Esophagus muscularis mucosa (tissue), 4 donors: ENCODE data around the gene SERPINB1. TPM values are rescaled to one million over a fixed set of nuclear protein-coding genes. Genes with fewer than 3 reads are reported as not detected.

Experiments
- DNase-seq: peaks from one replicate; pipeline ENCODE4 v3.0.0-alpha.2; 2017; ENCODE audit errors: extremely low spot score
- H3K27ac ChIP-seq, 4 donors: fragments of 200-600 bp; sonication (generic); replicated peaks in 1 of 4; 1 replicate in 3 of 4; 2 replicates in 1 of 4; pipeline ENCODE4 v1.5.1; 2016 to 2019; ENCODE audit warnings: mild to moderate bottlenecking in 1 of 4
- H3K27me3 ChIP-seq, 4 donors: fragments of 200-600 bp; sonication (generic); one replicate each; pipeline versions ENCODE4 v1.5.1 to v1.6.0; 2016 to 2019
- H3K36me3 ChIP-seq, 4 donors: fragments of 200-600 bp; sonication (generic); one replicate each; pipeline ENCODE4 v1.5.1; 2016 to 2019
- H3K4me1 ChIP-seq, 4 donors: fragments of 200-600 bp; sonication (generic); one replicate each; pipeline ENCODE4 v1.5.1; 2016 to 2019
- H3K4me3 ChIP-seq, 4 donors: fragments of 200-600 bp; sonication (generic); 1 replicate in 2 of 4; 2 replicates in 2 of 4; pipeline ENCODE4 v1.5.1; 2016 to 2019; ENCODE audit warnings: mild to moderate bottlenecking in 4 of 4, moderate library complexity in 1 of 4
- H3K9me3 ChIP-seq, 4 donors: fragments of 200-600 bp; sonication (generic); 1 replicate in 3 of 4; 2 replicates in 1 of 4; pipeline ENCODE4 v1.5.1; 2016 to 2019
- EP300 ChIP-seq: sonication (generic); formaldehyde crosslinking; IDR thresholded peaks from one replicate; pipeline ENCODE4 v1.6.1; 2017; ENCODE audit warnings: antibody characterized with exemption
- POLR2A ChIP-seq: fragments of 450-650 bp; IDR thresholded peaks from one replicate; pipeline ENCODE4 v1.6.1; 2017; ENCODE audit warnings: antibody characterized with exemption, moderate library complexity, mild to moderate bottlenecking, low read depth
- POLR2AphosphoS5 ChIP-seq, 2 donors: sonication (generic); formaldehyde crosslinking; IDR thresholded peaks; one replicate each; pipeline ENCODE4 v1.6.1; 2017; ENCODE audit warnings: antibody characterized with exemption in 2 of 2
- WGBS: methylation state at CpG from one replicate; pipeline ENCODE4 v1.1.5; 2018; 5-methylcytosine and 5-hydroxymethylcytosine counted together
- intact Hi-C: fragments of 100-400 bp; cut with DNase I; formaldehyde crosslinking; loops from one replicate; pipeline ENCODE4 v1.15.1; 2023
- total RNA-seq, 4 donors: library from RNA; depleted of rRNA; stranded (reverse); fragments of >200 nt; gene quantifications; one replicate each; pipeline versions ENCODE4 v1.1.0 to v1.2.1, GENCODE V29; 2016
- TF ChIP-seq, protein P1 (sequence below), 3 experiments: fragments of 200-600 bp in 2 of 3; fragments of 450-650 bp in 1 of 3; sonication (generic) in 2 of 3; IDR thresholded peaks; one replicate each; pipeline ENCODE4 v1.5.1; 2017 to 2019; ENCODE audit warnings: antibody characterized with exemption in 3 of 3, mild to moderate bottlenecking in 2 of 3, moderate library complexity in 1 of 3

Gene SERPINB1
- total RNA-seq, 4 donors from 2014 or later, result 23.3 to 123 (median 29.9) TPM

- Histone ChIP-seq H3K36me3 (no peaks in the 10 kb centered on the region), H3K4me3 (no peak overlapping the region), H3K27me3 (no peaks in the 10 kb centered on the region), H3K27ac (no peak overlapping the region), H3K9me3 (no peaks in the 10 kb centered on the region), H3K4me1 (peaks cover 17 to 22% (median 18%) of the 10 kb centered on the region in 4 donors)
- DNase-seq, result no peak
- intact Hi-C loops, result loop anchor here (5.0 kb wide), 2 partner anchors 63 to 203 kb away; no protein-coding TSS in a partner anchor
- WGBS, result 87% methylated on average over 10 of the region's 10 CpGs
- TF ChIP-seq, protein P1, sequence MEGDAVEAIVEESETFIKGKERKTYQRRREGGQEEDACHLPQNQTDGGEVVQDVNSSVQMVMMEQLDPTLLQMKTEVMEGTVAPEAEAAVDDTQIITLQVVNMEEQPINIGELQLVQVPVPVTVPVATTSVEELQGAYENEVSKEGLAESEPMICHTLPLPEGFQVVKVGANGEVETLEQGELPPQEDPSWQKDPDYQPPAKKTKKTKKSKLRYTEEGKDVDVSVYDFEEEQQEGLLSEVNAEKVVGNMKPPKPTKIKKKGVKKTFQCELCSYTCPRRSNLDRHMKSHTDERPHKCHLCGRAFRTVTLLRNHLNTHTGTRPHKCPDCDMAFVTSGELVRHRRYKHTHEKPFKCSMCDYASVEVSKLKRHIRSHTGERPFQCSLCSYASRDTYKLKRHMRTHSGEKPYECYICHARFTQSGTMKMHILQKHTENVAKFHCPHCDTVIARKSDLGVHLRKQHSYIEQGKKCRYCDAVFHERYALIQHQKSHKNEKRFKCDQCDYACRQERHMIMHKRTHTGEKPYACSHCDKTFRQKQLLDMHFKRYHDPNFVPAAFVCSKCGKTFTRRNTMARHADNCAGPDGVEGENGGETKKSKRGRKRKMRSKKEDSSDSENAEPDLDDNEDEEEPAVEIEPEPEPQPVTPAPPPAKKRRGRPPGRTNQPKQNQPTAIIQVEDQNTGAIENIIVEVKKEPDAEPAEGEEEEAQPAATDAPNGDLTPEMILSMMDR (IDR thresholded peaks at IDR 0.05), result no peak
- no peak for TF ChIP-seq POLR2AphosphoS5 (IDR thresholded peaks at IDR 0.05)
- TF ChIP-seq POLR2A, result no peak
- TF ChIP-seq EP300, result no peak
Measured at GRCh38 chr6:2848851-2849250, 7.2 kb upstream of the SERPINB1 start.

DNA sequence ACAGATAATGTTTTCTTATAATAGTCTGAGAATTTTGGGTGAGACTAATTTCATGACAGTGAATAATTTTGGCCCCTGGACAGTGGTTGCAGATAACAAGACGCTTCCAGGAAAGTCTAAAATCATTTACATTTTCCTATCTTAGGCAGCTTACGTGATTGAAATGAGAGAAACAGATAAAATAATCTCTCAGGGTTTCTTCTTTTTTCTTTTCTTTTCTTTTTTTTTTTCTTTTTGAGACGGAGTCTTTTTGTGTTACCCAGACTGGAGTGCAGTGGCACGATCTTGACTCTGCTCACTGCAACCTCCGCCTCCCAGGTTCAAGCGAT, 4.2 kb upstream of the SERPINB1 start:
- intact Hi-C loops, result loop anchor here (2.0 to 5.0 kb wide), 3 partner anchors 66 to 206 kb away; no protein-coding TSS in a partner anchor

GRCh38 chr6:2844008-2844407, 2.3 kb upstream of the SERPINB1 start:
- Histone ChIP-seq H3K27me3 (no peaks in the 10 kb centered on the region), H3K9me3 (no peaks in the 10 kb centered on the region), H3K27ac (peak overlapping the region in 1 of 4 donors; percentile 97), H3K4me3 (no peak overlapping the region), H3K4me1 (peaks cover 42 to 59% (median 53%) of the 10 kb centered on the region in 4 donors), H3K36me3 (peaks cover 0 to 6% (median 3%) of the 10 kb centered on the region in 4 donors)
- no peak for DNase-seq
- intact Hi-C loops, result loop anchor here (5.0 kb wide), 1 partner anchor 143 kb away; no protein-coding TSS in a partner anchor
- TF ChIP-seq POLR2A, result no peak
- TF ChIP-seq EP300, result no peak
- TF ChIP-seq, protein P1 (IDR thresholded peaks at IDR 0.05), result no peak
- TF ChIP-seq POLR2AphosphoS5 (IDR thresholded peaks at IDR 0.05), result no peak

More for the DNA sequence above, 4.2 kb upstream of the SERPINB1 start:
- peaks cover 33 to 41% (median 34%) of the 10 kb centered on the region in 4 donors for H3K4me1 ChIP-seq
- H3K9me3 ChIP-seq, result no peaks in the 10 kb centered on the region
- peak overlapping the region in 2 of 4 donors; percentile 25 to 26 for H3K4me3 ChIP-seq
- TF ChIP-seq POLR2AphosphoS5 (IDR thresholded peaks at IDR 0.05), result no peak
- no peak for TF ChIP-seq POLR2A
- peak overlapping the region; percentile 78 to 83 (median 80) for H3K27ac ChIP-seq
- no peak for DNase-seq
- H3K36me3 ChIP-seq, result no peaks in the 10 kb centered on the region
- H3K27me3 ChIP-seq, result no peaks in the 10 kb centered on the region
- 63% methylated on average over 6 of the region's 6 CpGs for WGBS

GRCh38 chr6:2843138-2843740, 1.6 kb upstream of the SERPINB1 start:
- H3K4me1 ChIP-seq, result peaks cover 42 to 59% (median 56%) of the 10 kb centered on the region in 4 donors
- peak overlapping the region; percentile 95 to 97 (median 95) for H3K27ac ChIP-seq

GRCh38 chr6:2842139-2842552, 483 bp upstream of the SERPINB1 start:
- H3K27me3 ChIP-seq, result no peaks in the 10 kb centered on the region
- peak; percentile 77 for DNase-seq
- peak overlapping the region; percentile 95 to 97 (median 95) for H3K27ac ChIP-seq
- H3K4me3 ChIP-seq, result peak overlapping the region; percentile 64 to 75 (median 71)
- intact Hi-C loops, result loop anchor here (5.0 kb wide), 1 partner anchor 145 kb away; no protein-coding TSS in a partner anchor
- H3K36me3 ChIP-seq, result peaks cover 13 to 20% (median 15%) of the 10 kb centered on the region in 4 donors
- WGBS, result 95% methylated on average over 2 of the region's 2 CpGs
- no peak for TF ChIP-seq POLR2AphosphoS5 (IDR thresholded peaks at IDR 0.05)
- TF ChIP-seq POLR2A, result no peak
- TF ChIP-seq, protein P1 (IDR thresholded peaks at IDR 0.05), result no peak
- no peak for TF ChIP-seq EP300
- no peaks in the 10 kb centered on the region for H3K9me3 ChIP-seq
- H3K4me1 ChIP-seq, result peaks cover 42 to 58% (median 56%) of the 10 kb centered on the region in 4 donors

More at GRCh38 chr6:2843138-2843740, 1.6 kb upstream of the SERPINB1 start:
- no peaks in the 10 kb centered on the region for H3K27me3 ChIP-seq
- H3K36me3 ChIP-seq, result peaks cover 2 to 9% (median 6%) of the 10 kb centered on the region in 4 donors
- no peak overlapping the region for H3K4me3 ChIP-seq
- intact Hi-C loops, result loop anchor here (5.0 kb wide), 1 partner anchor 144 kb away; no protein-coding TSS in a partner anchor
- WGBS, result 25% methylated on average over 2 of the region's 2 CpGs
- TF ChIP-seq EP300 (no peak), POLR2AphosphoS5 (IDR thresholded peaks at IDR 0.05) (no peak), POLR2A (no peak)
- TF ChIP-seq, protein P1 (IDR thresholded peaks at IDR 0.05), result no peak
- DNase-seq, result peak; percentile 91
- H3K9me3 ChIP-seq, result no peaks in the 10 kb centered on the region
